Glomerular visceral epithelial cell (primary cell): ENCODE measurements around the gene CAV1.
"Not testable (repeated sequence)": the region's sequence is repeated elsewhere in the genome, so short reads cannot be mapped to it uniquely, and the experiment has no call there.

ENCODE experiments used
- DNase-seq: peaks from one replicate; pipeline ENCODE4 v3.0.0-alpha.2; 2016; ENCODE audit errors: extremely low spot score

Gene CAV1

GRCh38 chr7:116524609-116525297, at the start of gene CAV1:
Gene CAV1, plus strand, starts transcription at chr7:116525036. Its CDS starts 27 bp downstream, at chr7:116525063.
- DNase-seq: peak; percentile 94

- DNase-seq: no peak
Observed at GRCh38 chr7:116477625-116478024, 47.2 kb upstream of the CAV1 start.

GRCh38 chr7:116478834-116479233, 46.0 kb upstream of the CAV1 start:
- DNase-seq: no peak

GRCh38 chr7:116483271-116483942, 41.4 kb upstream of the CAV1 start:
- no peak for DNase-seq

GRCh38 chr7:116484389-116484788, 40.4 kb upstream of the CAV1 start:
- not testable (repeated sequence) for DNase-seq

GRCh38 chr7:116487907-116488521, 36.8 kb upstream of the CAV1 start:
- DNase-seq: no peak

GRCh38 chr7:116490351-116490750, 34.5 kb upstream of the CAV1 start:
- DNase-seq: no peak

- no peak for DNase-seq
Observed at GRCh38 chr7:116491887-116492653, 32.8 kb upstream of the CAV1 start.

GRCh38 chr7:116492654-116493109, 32.2 kb upstream of the CAV1 start:
- no peak for DNase-seq

GRCh38 chr7:116493449-116493848, 31.4 kb upstream of the CAV1 start:
- no peak for DNase-seq

GRCh38 chr7:116494472-116494871, 30.4 kb upstream of the CAV1 start:
- DNase-seq: no peak

GRCh38 chr7:116495736-116496135, 29.1 kb upstream of the CAV1 start:
- DNase-seq: no peak

- DNase-seq: no peak
Observed at GRCh38 chr7:116496653-116497052, 28.2 kb upstream of the CAV1 start.

GRCh38 chr7:116497708-116498107, 27.1 kb upstream of the CAV1 start:
- no peak for DNase-seq

- peak; percentile 71 for DNase-seq
Observed at GRCh38 chr7:116499168-116500077, 25.4 kb upstream of the CAV1 start, which contains the start of gene CAV2. Gene CAV2, plus strand, starts transcription at chr7:116499738. Its CDS starts 44 bp downstream, at chr7:116499782.

- DNase-seq: peak; percentile 82
Observed at GRCh38 chr7:116500078-116500853, 24.6 kb upstream of the CAV1 start.

GRCh38 chr7:116501425-116502167, 23.2 kb upstream of the CAV1 start:
- peak; percentile 30 for DNase-seq

- DNase-seq: peak; percentile 72
Observed at GRCh38 chr7:116502201-116503096, 22.4 kb upstream of the CAV1 start.
